K562 (cell line): Measurements from ENCODE around the gene RPRD1B. TPM values are rescaled to one million over a fixed set of nuclear protein-coding genes. Genes with fewer than 3 reads are reported as not detected.

Experiments
- ATAC-seq: fragments of 200-7000 bp; cut with Tn5 transposase; 3 replicates; pipeline ENCODE4 v1.9.1; 2020; ENCODE audit warnings: moderate library complexity
- BruUV-seq: library from RNA; stranded (reverse); fragments of 400-500 nt; replicated peaks from 2 replicates; lab custom pipeline; 2021; lab: Mats Ljungman, UMichigan
- CTCF ChIA-PET: fragments of 300-600 bp; formaldehyde crosslinking; extraction: SDS; loops from one replicate; lab custom pipeline; 2021; ENCODE audit warnings: low intra/inter-chr PET ratio; lab: Yijun Ruan, JAX
- POLR2A ChIA-PET: fragments of 300-600, 350-650 bp; sonication (Branson Sonifier 250); formaldehyde crosslinking; extraction: SDS; loops from one replicate; lab custom pipeline; 2021; ENCODE audit warnings: antibody characterized with exemption, inconsistent platforms; lab: Yijun Ruan, JAX
- DNase-seq, 4 experiments: peaks; one replicate each; pipeline versions ENCODE4 v3.0.0 to v3.0.0-alpha.2; 2011 to 2018; ENCODE audit warnings: low spot score in 3 of 4, mixed read lengths in 3 of 4; ENCODE audit errors: extremely low read depth in 1 of 4
- FAIRE-seq: peaks from 2 replicates; lab custom pipeline; 2011; peaks lifted over from hg19 to GRCh38; lab: Jason Lieb, UNC
- H2AFZ ChIP-seq: 2 replicates; pipeline ENCODE4 v1.6.0; 2011; ENCODE audit warnings: low read depth, low read length, control low read depth, inconsistent platforms
- H3K27ac ChIP-seq: fragments of 200-600 bp; 3 replicates; pipeline ENCODE4 v1.8.0; 2011; ENCODE audit warnings: low read depth, mild to moderate bottlenecking, control low read depth, inconsistent platforms, low read length, moderate library complexity, mixed read lengths; ENCODE audit errors: extremely low read depth
- H3K27me3 ChIP-seq, 2 experiments: fragments of 300-600 bp in 1 of 2; 2 replicates in 1 of 2; 3 replicates in 1 of 2; pipeline versions ENCODE4 v1.6.0 to v1.8.0; 2011; ENCODE audit warnings: inconsistent platforms in 2 of 2, low read length in 2 of 2, mild to moderate bottlenecking in 1 of 2, mixed read lengths in 1 of 2, moderate library complexity in 1 of 2; ENCODE audit not compliant: control insufficient read depth in 2 of 2, insufficient read depth in 2 of 2
- H3K36me3 ChIP-seq: fragments of 300-600 bp; 3 replicates; pipeline ENCODE4 v1.8.0; 2011; ENCODE audit warnings: mild to moderate bottlenecking, low read length, inconsistent platforms; ENCODE audit not compliant: control insufficient read depth, insufficient read depth
- H3K4me1 ChIP-seq, 2 experiments: fragments of 200-600 bp in 1 of 2; replicated peaks in 1 of 2; 2 replicates in 1 of 2; 3 replicates in 1 of 2; pipeline versions ENCODE4 v1.5.1 to v1.8.0; 2011; ENCODE audit warnings: inconsistent platforms in 2 of 2, low read length in 2 of 2, mild to moderate bottlenecking in 1 of 2, mixed read lengths in 1 of 2, moderate library complexity in 1 of 2; ENCODE audit not compliant: control insufficient read depth in 2 of 2, insufficient read depth in 2 of 2
- H3K4me2 ChIP-seq: 2 replicates; pipeline ENCODE4 v1.6.1; 2011; ENCODE audit warnings: low read length, control low read depth, inconsistent platforms, mixed read lengths; ENCODE audit not compliant: insufficient read depth
- H3K4me3 ChIP-seq: fragments of 200-600 bp; sonication (generic), shearing (Covaris generic); 2 replicates; pipeline ENCODE4 v1.5.1; 2016; ENCODE audit warnings: control low read depth, inconsistent platforms
- H3K79me2 ChIP-seq: fragments of 200-600 bp; 3 replicates; pipeline ENCODE4 v1.8.0; 2011; ENCODE audit warnings: low read length, inconsistent platforms; ENCODE audit not compliant: control insufficient read depth, insufficient read depth
- H3K9ac ChIP-seq, 2 experiments: 2 replicates each; pipeline versions ENCODE4 v1.6.0 to v1.6.1; 2011; ENCODE audit warnings: low read depth in 2 of 2, low read length in 2 of 2, control low read depth in 1 of 2, inconsistent platforms in 1 of 2, mild to moderate bottlenecking in 1 of 2, mixed read lengths in 1 of 2; ENCODE audit not compliant: insufficient read depth in 1 of 2
- H3K9me1 ChIP-seq: one replicate; pipeline ENCODE4 v1.6.0; 2011; ENCODE audit warnings: inconsistent platforms, mild to moderate bottlenecking, low read length, moderate library complexity; ENCODE audit not compliant: control insufficient read depth, insufficient read depth
- H3K9me3 ChIP-seq: replicated peaks from 2 replicates; pipeline ENCODE4 v1.5.1; 2011; ENCODE audit warnings: low read depth, low read length, inconsistent platforms; ENCODE audit not compliant: control insufficient read depth, insufficient read depth
- H4K20me1 ChIP-seq: replicated peaks from 2 replicates; pipeline ENCODE4 v1.6.1; 2011; ENCODE audit warnings: low read length, inconsistent platforms, mixed read lengths; ENCODE audit not compliant: control insufficient read depth, insufficient read depth
- E2F5 ChIP-seq: sonication (generic); formaldehyde crosslinking; IDR thresholded peaks from 2 replicates; pipeline ENCODE4 v1.8.0; 2022; ENCODE audit warnings: mild to moderate bottlenecking, missing genetic modification reagents
- MYBL2 ChIP-seq, 2 experiments: fragments of 450-650 bp in 1 of 2; sonication (generic) in 1 of 2; formaldehyde crosslinking in 1 of 2; IDR thresholded peaks; 2 replicates each; pipeline versions ENCODE4 v1.6.1 to v1.8.1; 2017 to 2022; ENCODE audit warnings: borderline replicate concordance in 1 of 2, inconsistent platforms in 1 of 2, low read depth in 1 of 2, mild to moderate bottlenecking in 1 of 2, missing genetic modification reagents in 1 of 2, moderate library complexity in 1 of 2
- ZKSCAN1 ChIP-seq: fragments of 150-350 bp; IDR thresholded peaks from 2 replicates; pipeline ENCODE4 v1.6.1; 2016; ENCODE audit warnings: low read depth, low read length
- WGBS: fragments of 100-300 bp; shearing (Covaris generic); methylation state at CpG from one replicate; pipeline ENCODE4 v1.1.6; 2016; ENCODE audit warnings: low coverage, mixed read lengths; ENCODE audit not compliant: insufficient coverage; ENCODE audit errors: missing lambda C conversion rate; 5-methylcytosine and 5-hydroxymethylcytosine counted together
- in situ Hi-C: fragments of 300-500 bp; cut with MboI; formaldehyde crosslinking; loops from 4 replicates; pipeline ENCODE4 v1.15.0; 2018; ENCODE audit warnings: inconsistent platforms, mixed read lengths
- intact Hi-C: fragments of 100-400 bp; cut with micrococcal nuclease; formaldehyde crosslinking; loops from 2 replicates; pipeline ENCODE4 v1.14.2; 2022
- polyA plus RNA-seq, 8 experiments: library from polyadenylated mRNA; depleted of rRNA in 4 of 8; stranded (reverse) in 5 of 8; unstranded in 3 of 8; fragments of >200 nt; fragmentation: Nextera tagmentation in 2 of 8; fragmentation: Illumina TruSeq in 1 of 8; extraction: Ambion mirVana in 2 of 8; extraction: Trizol in 1 of 8; gene quantifications; 2 replicates each; pipeline versions ENCODE4 v1.2.1 to v1.2.3, GENCODE V29; 2011 to 2014; ENCODE audit warnings: inconsistent platforms in 1 of 8, missing spikeins in 1 of 8
- total RNA-seq, 7 experiments: library from RNA; depleted of rRNA in 6 of 7; stranded (reverse); fragments of >200 nt in 6 of 7; fragmentation: Illumina TruSeq in 2 of 7; extraction: Trizol in 2 of 7; gene quantifications; 2 replicates each; pipeline versions ENCODE4 v1.2.1 to v1.2.3, GENCODE V29; 2011 to 2021; ENCODE audit warnings: low replicate concordance in 1 of 7

Gene RPRD1B
- total and polyA plus RNA-seq, 9 of the 15 experiments (the other 6 are each of a cell fraction or from before 2014, with no cell fraction given) = 5.5 to 43.0 (median 24.4) TPM

DNA sequence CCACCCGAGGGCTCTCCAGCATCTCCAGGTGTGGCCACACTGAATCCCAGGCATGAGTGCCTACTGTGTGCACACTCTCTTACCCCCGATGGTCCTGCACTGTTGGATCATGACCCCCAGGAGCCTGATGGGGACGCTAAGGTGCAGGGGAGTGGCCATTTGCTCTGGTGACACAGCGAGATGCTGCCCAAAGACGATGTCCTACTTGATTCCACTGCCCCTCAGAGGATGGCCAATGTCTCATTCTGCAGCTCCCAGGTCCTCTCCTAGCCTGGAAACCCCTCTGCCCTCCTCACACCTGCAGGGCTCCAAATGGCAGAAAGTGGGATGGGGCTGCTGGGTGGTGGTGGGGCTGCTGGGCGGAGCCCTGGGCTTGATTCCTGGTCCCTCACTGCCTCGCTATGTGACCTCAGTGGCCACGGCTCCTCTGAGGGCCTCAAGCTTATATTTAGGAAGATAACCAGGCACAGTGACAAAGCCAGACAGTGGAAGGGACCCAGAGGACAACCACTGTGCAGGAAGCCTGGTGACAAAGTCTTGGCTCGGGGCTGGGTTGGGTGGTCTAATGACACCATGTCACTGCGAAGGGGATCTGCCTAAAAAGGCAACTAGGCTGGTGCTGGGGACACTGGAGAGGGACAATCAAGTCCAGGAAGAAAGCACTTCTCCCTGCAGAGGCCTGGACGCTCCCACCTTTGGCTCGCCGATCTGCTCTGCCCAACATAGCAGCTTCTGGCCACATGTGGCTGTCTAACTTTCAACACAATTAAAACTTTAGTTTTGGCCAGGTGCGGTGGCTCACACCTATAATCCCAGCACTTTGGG, 103.1 kb downstream of the RPRD1B start:
- Histone ChIP-seq H3K9me3 (no peaks in the 10 kb centered on the region), H3K4me3 (no peak overlapping the region), H3K27me3 (no peaks in the 10 kb centered on the region), H4K20me1 (0 out of 2 replicates have a peak, but pooled peaks cover 5% of the 10 kb centered on the region), H3K9me1 (no peaks in the 10 kb centered on the region), H2AFZ (no peak overlapping the region), H3K4me1 (peaks cover 16 to 31% of the 10 kb centered on the region in 2 experiments), H3K27ac (no peak overlapping the region), H3K9ac (no peak overlapping the region), H3K79me2 (no peaks in the 10 kb centered on the region), H3K36me3 (peaks cover 76% of the 10 kb centered on the region; the same call in 2 of the 3 replicates), H3K4me2 (no peak overlapping the region)
- in situ Hi-C loops = no loop called here
- intact Hi-C loops = no loop called here
- FAIRE-seq (no peak), DNase-seq (no peak), ATAC-seq (no peak)
- TF ChIP-seq E2F5 (CRISPR knock-in tag) (no peak), MYBL2 (IDR thresholded peaks at IDR 0.05; ENCODE audit: low read depth) (no peak), MYBL2 (CRISPR knock-in tag; IDR thresholded peaks at IDR 0.05; ENCODE audit: borderline replicate concordance) (no peak), ZKSCAN1 (peak; percentile 92)
- CTCF ChIA-PET = no interaction called here
- BruUV-seq = no TSS peak
- POLR2A ChIA-PET = interaction anchor here (0.5 to 3.7 kb wide), 7 partner anchors 8 to 25 kb away, joined by 3 to 13 read pairs (median 3); no protein-coding TSS in a partner anchor
- WGBS = 75% methylated on average over 14 of the region's 14 CpGs
